Suprapubic skin (tissue), 4 donors: ENCODE measurements around the gene XXYLT1. TPM values are rescaled to one million over a fixed set of nuclear protein-coding genes. Genes with fewer than 3 reads are reported as not detected.

Experiments used
- DNase-seq, 2 donors: peaks; one replicate each; pipeline ENCODE4 v3.0.0-alpha.2; 2019; ENCODE audit warnings: low spot score in 2 of 2
- H3K27ac ChIP-seq: fragments of 200-600 bp; sonication (generic); one replicate; pipeline ENCODE4 v1.5.1; 2019
- H3K27me3 ChIP-seq: fragments of 200-600 bp; sonication (generic); one replicate; pipeline ENCODE4 v1.5.1; 2019
- H3K36me3 ChIP-seq: fragments of 200-600 bp; sonication (generic); one replicate; pipeline ENCODE4 v1.5.1; 2019
- H3K4me1 ChIP-seq: fragments of 200-600 bp; sonication (generic); one replicate; pipeline ENCODE4 v1.5.1; 2019
- H3K4me3 ChIP-seq: fragments of 200-600 bp; sonication (generic); one replicate; pipeline ENCODE4 v1.5.1; 2019; ENCODE audit warnings: mild to moderate bottlenecking
- H3K9me3 ChIP-seq: fragments of 200-600 bp; sonication (generic); one replicate; pipeline ENCODE4 v1.5.1; 2019
- CTCF ChIP-seq, 2 donors: fragments of 200-600 bp in 1 of 2; fragments of 450-650 bp in 1 of 2; sonication (generic) in 1 of 2; IDR thresholded peaks; one replicate each; pipeline ENCODE4 v1.5.1; 2016 to 2019; ENCODE audit warnings: antibody characterized with exemption in 2 of 2, mild to moderate bottlenecking in 1 of 2, moderate library complexity in 1 of 2
- EP300 ChIP-seq: sonication (generic); formaldehyde crosslinking; IDR thresholded peaks from one replicate; pipeline ENCODE4 v1.6.1; 2017; ENCODE audit warnings: antibody characterized with exemption
- POLR2A ChIP-seq, 2 donors: fragments of 450-650 bp; IDR thresholded peaks; one replicate each; pipeline ENCODE4 v1.6.1; 2017; ENCODE audit warnings: antibody characterized with exemption in 2 of 2, mild to moderate bottlenecking in 2 of 2, moderate library complexity in 2 of 2
- POLR2AphosphoS5 ChIP-seq, 3 donors: sonication (generic); formaldehyde crosslinking; IDR thresholded peaks; one replicate each; pipeline ENCODE4 v1.6.1; 2017; ENCODE audit warnings: antibody characterized with exemption in 3 of 3
- WGBS: methylation state at CpG from one replicate; pipeline ENCODE4 v1.1.5; 2018; 5-methylcytosine and 5-hydroxymethylcytosine counted together
- total RNA-seq, 4 donors: library from RNA; depleted of rRNA; stranded (reverse); fragments of >200 nt; gene quantifications; one replicate each; pipeline ENCODE4 v1.1.0, GENCODE V29; 2016

XXYLT1 gene
- total RNA-seq, 4 donors from 2014 or later, result 8.0 to 19.4 (median 13.2) TPM

- Histone ChIP-seq H3K27me3 (no peaks in the 10 kb centered on the region), H3K27ac (no peak overlapping the region), H3K4me1 (peaks cover 20% of the 10 kb centered on the region), H3K9me3 (no peaks in the 10 kb centered on the region), H3K4me3 (no peak overlapping the region), H3K36me3 (no peaks in the 10 kb centered on the region)
- no peak for TF ChIP-seq EP300
- TF ChIP-seq POLR2AphosphoS5 (IDR thresholded peaks at IDR 0.05), result no peak
- TF ChIP-seq CTCF (IDR thresholded peaks at IDR 0.05), result no peak
- no peak for TF ChIP-seq POLR2A (IDR thresholded peaks at IDR 0.05)
- 92% methylated on average over 21 of the region's 22 CpGs for WGBS
- no peak for DNase-seq
These were observed 58.8 kb downstream of the XXYLT1 start for GRCh38 chr3:195212033-195212748.

- no peaks in the 10 kb centered on the region for H3K9me3 ChIP-seq
- H3K27ac ChIP-seq, result peak overlapping the region; percentile 91
- no peak for TF ChIP-seq POLR2A (IDR thresholded peaks at IDR 0.05)
- TF ChIP-seq EP300, result no peak
- TF ChIP-seq POLR2AphosphoS5 (IDR thresholded peaks at IDR 0.05), result no peak
- no peak for TF ChIP-seq CTCF (IDR thresholded peaks at IDR 0.05)
- 23% methylated on average over 13 of the region's 13 CpGs for WGBS
- no peak for DNase-seq
- H3K36me3 ChIP-seq, result no peaks in the 10 kb centered on the region
- no peaks in the 10 kb centered on the region for H3K27me3 ChIP-seq
- peak overlapping the region; percentile 29 for H3K4me3 ChIP-seq
- peaks cover 23% of the 10 kb centered on the region for H3K4me1 ChIP-seq
These were observed 60.5 kb downstream of the XXYLT1 start for GRCh38 chr3:195210266-195210973.

- TF ChIP-seq CTCF (IDR thresholded peaks at IDR 0.05) (no peak), POLR2AphosphoS5 (IDR thresholded peaks at IDR 0.05) (no peak), EP300 (no peak)
- 38% methylated on average over 7 of the region's 12 CpGs for WGBS
- Histone ChIP-seq H3K27me3 (no peaks in the 10 kb centered on the region), H3K9me3 (no peaks in the 10 kb centered on the region), H3K4me1 (peaks cover 28% of the 10 kb centered on the region), H3K4me3 (peak overlapping the region; percentile 29), H3K27ac (peak overlapping the region; percentile 91), H3K36me3 (no peaks in the 10 kb centered on the region)
- DNase-seq, result peak in 1 of 2 donors; percentile 91
These were observed 61.1 kb downstream of the XXYLT1 start for GRCh38 chr3:195209847-195210265.

- Histone ChIP-seq H3K4me1 (peaks cover 34% of the 10 kb centered on the region), H3K36me3 (no peaks in the 10 kb centered on the region), H3K9me3 (no peaks in the 10 kb centered on the region), H3K4me3 (peak overlapping the region; percentile 29), H3K27ac (peak overlapping the region; percentile 91), H3K27me3 (no peaks in the 10 kb centered on the region)
- no peak for DNase-seq
- WGBS, result 61% methylated on average over 22 of the region's 29 CpGs
- TF ChIP-seq EP300, result no peak
- TF ChIP-seq POLR2A (IDR thresholded peaks at IDR 0.05), result no peak
- TF ChIP-seq CTCF (IDR thresholded peaks at IDR 0.05), result no peak
- no peak for TF ChIP-seq POLR2AphosphoS5 (IDR thresholded peaks at IDR 0.05)
These were observed 61.7 kb downstream of the XXYLT1 start for GRCh38 chr3:195209083-195209846.

GRCh38 chr3:195208631-195209030 lies 62.3 kb downstream of the XXYLT1 start:
- DNase-seq, result no peak

More at GRCh38 chr3:195208631-195209030, 62.3 kb downstream of the XXYLT1 start:
- H3K4me1 ChIP-seq, result peaks cover 39% of the 10 kb centered on the region
- H3K9me3 ChIP-seq, result no peaks in the 10 kb centered on the region
- TF ChIP-seq EP300, result no peak
- no peak for TF ChIP-seq POLR2AphosphoS5 (IDR thresholded peaks at IDR 0.05)
- no peak for TF ChIP-seq POLR2A (IDR thresholded peaks at IDR 0.05)
- no peak for TF ChIP-seq CTCF (IDR thresholded peaks at IDR 0.05)
- WGBS, result 84% methylated on average over 7 of the region's 7 CpGs
- H3K36me3 ChIP-seq, result no peaks in the 10 kb centered on the region
- H3K4me3 ChIP-seq, result peak overlapping the region; percentile 29
- no peaks in the 10 kb centered on the region for H3K27me3 ChIP-seq
- H3K27ac ChIP-seq, result peak overlapping the region; percentile 91
